ENCODE data around the gene ATRX.

DNA sequence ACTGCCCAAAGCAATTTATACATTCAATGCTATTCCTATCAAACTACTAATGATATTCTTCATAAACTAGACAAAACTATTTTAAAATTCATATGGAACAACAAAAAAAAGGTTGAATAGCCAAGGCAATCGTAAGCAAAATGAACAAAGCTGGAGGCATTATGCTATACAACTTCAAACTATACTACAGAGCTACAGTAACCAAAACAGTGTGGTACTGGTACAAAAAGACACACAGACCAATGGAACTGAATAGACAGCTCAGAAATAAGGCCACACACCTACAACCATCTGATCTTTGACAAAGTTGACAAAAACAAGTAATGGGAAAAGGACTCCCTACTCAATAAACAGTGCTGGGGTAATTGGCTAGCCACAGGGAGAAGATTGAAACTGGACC lies 271.8 kb downstream of the ATRX start:
- TF ChIP-seq CTCF (IDR thresholded peaks at IDR 0.05) (no peak), EP300 (IDR thresholded peaks at IDR 0.05; ENCODE audit: borderline replicate concordance in 1 of 2, low read depth in 1 of 2, low read length in 1 of 2) (no peak), POLR2AphosphoS5 (IDR thresholded peaks at IDR 0.05; ENCODE audit: low read depth, low read length) (no peak), TCF12 (IDR thresholded peaks at IDR 0.05) (no peak), JUND (IDR thresholded peaks at IDR 0.05) (no peak), TAF1 (IDR thresholded peaks at IDR 0.05; ENCODE audit: borderline replicate concordance, low read depth, low read length) (no peak), GATA2 (CRISPR knock-in tag; IDR thresholded peaks at IDR 0.05) (no peak)
- TF ChIP-seq, protein P1, sequence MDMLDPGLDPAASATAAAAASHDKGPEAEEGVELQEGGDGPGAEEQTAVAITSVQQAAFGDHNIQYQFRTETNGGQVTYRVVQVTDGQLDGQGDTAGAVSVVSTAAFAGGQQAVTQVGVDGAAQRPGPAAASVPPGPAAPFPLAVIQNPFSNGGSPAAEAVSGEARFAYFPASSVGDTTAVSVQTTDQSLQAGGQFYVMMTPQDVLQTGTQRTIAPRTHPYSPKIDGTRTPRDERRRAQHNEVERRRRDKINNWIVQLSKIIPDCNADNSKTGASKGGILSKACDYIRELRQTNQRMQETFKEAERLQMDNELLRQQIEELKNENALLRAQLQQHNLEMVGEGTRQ (IDR thresholded peaks at IDR 0.05; ENCODE audit: borderline replicate concordance, low read depth, low read length) = no peak

Measured in SK-N-SH (cell line).